Fibroblast of lung (primary cell): Measurements from ENCODE around the gene DMGDH.

ENCODE experiments used
- CTCF ChIP-seq, 2 donors: IDR thresholded peaks in 1 of 2; conservative IDR thresholded peaks in 1 of 2; 1 replicate in 1 of 2; 2 replicates in 1 of 2; pipeline ENCODE4 v1.5.1; 2011 to 2012; ENCODE audit warnings: low read length in 2 of 2, control low read depth in 1 of 2, inconsistent platforms in 1 of 2, low read depth in 1 of 2, mild to moderate bottlenecking in 1 of 2
- EZH2 ChIP-seq: IDR thresholded peaks from 2 replicates; pipeline ENCODE4 v1.5.1; 2012; ENCODE audit warnings: low read length, control low read depth, mild to moderate bottlenecking; ENCODE audit errors: missing control alignments

- TF ChIP-seq CTCF (conservative IDR thresholded peaks at IDR 0.05 in 1 of 2, IDR thresholded peaks at IDR 0.05 in 1 of 2; ENCODE audit: low read depth in 1 of 2, low read length in 2 of 2), result no peak
- TF ChIP-seq EZH2, result no peak
Observed at GRCh38 chr5:79030663-79031484, 38.6 kb downstream of the DMGDH start.
